ENCODE data around the gene NEGR1.
"Not testable (repeated sequence)": the region's sequence is repeated elsewhere in the genome, so short reads cannot be mapped to it uniquely, and the experiment has no call there.

NEGR1 gene

GRCh38 chr1:71908871-71909390, 373.4 kb downstream of the NEGR1 start:
- no peak overlapping the region for H3K9ac ChIP-seq
- no peaks in the 10 kb centered on the region for H4K20me1 ChIP-seq (ENCODE audit: insufficient read depth)
- H3K27ac ChIP-seq: no peak overlapping the region
- H3K4me2 ChIP-seq: no peak overlapping the region
- H3K79me2 ChIP-seq (ENCODE audit: insufficient read depth, low read depth): no peaks in the 10 kb centered on the region
- no peak overlapping the region for H2AFZ ChIP-seq (ENCODE audit: low read depth)
- TF ChIP-seq CTCF (conservative IDR thresholded peaks at IDR 0.05; ENCODE audit: low read depth, low read length): no peak
- peaks cover 7% of the 10 kb centered on the region for H3K4me1 ChIP-seq (ENCODE audit: low read depth, poor library complexity, severe bottlenecking)
- H3K27me3 ChIP-seq (ENCODE audit: insufficient read depth, low read depth): no peaks in the 10 kb centered on the region
- no peak overlapping the region for H3K4me3 ChIP-seq (IDR thresholded peaks at IDR 0.05; ENCODE audit: insufficient read depth, low read depth, low read length)
- H3K36me3 ChIP-seq (ENCODE audit: insufficient read depth): no peaks in the 10 kb centered on the region

GRCh38 chr1:71908303-71908702, 374.0 kb downstream of the NEGR1 start:
- Histone ChIP-seq H3K79me2 (ENCODE audit: insufficient read depth, low read depth) (no peaks in the 10 kb centered on the region), H3K27me3 (ENCODE audit: insufficient read depth, low read depth) (no peaks in the 10 kb centered on the region), H4K20me1 (ENCODE audit: insufficient read depth) (no peaks in the 10 kb centered on the region), H2AFZ (ENCODE audit: low read depth) (no peak overlapping the region), H3K4me1 (ENCODE audit: low read depth, poor library complexity, severe bottlenecking) (peaks cover 7% of the 10 kb centered on the region), H3K36me3 (ENCODE audit: insufficient read depth) (no peaks in the 10 kb centered on the region), H3K9ac (no peak overlapping the region), H3K4me2 (no peak overlapping the region), H3K4me3 (IDR thresholded peaks at IDR 0.05; ENCODE audit: insufficient read depth, low read depth, low read length) (no peak overlapping the region), H3K27ac (no peak overlapping the region)
- TF ChIP-seq CTCF (conservative IDR thresholded peaks at IDR 0.05; ENCODE audit: low read depth, low read length): no peak

GRCh38 chr1:71899881-71900280, 382.5 kb downstream of the NEGR1 start:
- H3K27ac ChIP-seq: no peak overlapping the region
- no peaks in the 10 kb centered on the region for H3K27me3 ChIP-seq (ENCODE audit: insufficient read depth, low read depth)
- H3K79me2 ChIP-seq (ENCODE audit: insufficient read depth, low read depth): no peaks in the 10 kb centered on the region
- H3K4me2 ChIP-seq: no peak overlapping the region
- H3K4me3 ChIP-seq (IDR thresholded peaks at IDR 0.05; ENCODE audit: insufficient read depth, low read depth, low read length): no peak overlapping the region
- H2AFZ ChIP-seq (ENCODE audit: low read depth): no peak overlapping the region
- H4K20me1 ChIP-seq (ENCODE audit: insufficient read depth): no peaks in the 10 kb centered on the region
- no peaks in the 10 kb centered on the region for H3K36me3 ChIP-seq (ENCODE audit: insufficient read depth)
- no peak overlapping the region for H3K9ac ChIP-seq
- no peaks in the 10 kb centered on the region for H3K4me1 ChIP-seq (ENCODE audit: low read depth, poor library complexity, severe bottlenecking)
- TF ChIP-seq CTCF (conservative IDR thresholded peaks at IDR 0.05; ENCODE audit: low read depth, low read length): no peak

GRCh38 chr1:71888166-71888565, 394.2 kb downstream of the NEGR1 start:
- H3K27me3 ChIP-seq (ENCODE audit: insufficient read depth, low read depth); H3K36me3 ChIP-seq (ENCODE audit: insufficient read depth); H2AFZ ChIP-seq (ENCODE audit: low read depth); H3K9ac ChIP-seq; H3K27ac ChIP-seq; H3K4me1 ChIP-seq (ENCODE audit: low read depth, poor library complexity, severe bottlenecking); H3K79me2 ChIP-seq (ENCODE audit: insufficient read depth, low read depth); H4K20me1 ChIP-seq (ENCODE audit: insufficient read depth); H3K4me3 ChIP-seq (IDR thresholded peaks at IDR 0.05; ENCODE audit: insufficient read depth, low read depth, low read length); H3K4me2 ChIP-seq: not testable (repeated sequence)

- Histone ChIP-seq H3K4me2 (no peak overlapping the region), H3K27ac (no peak overlapping the region), H3K9ac (no peak overlapping the region), H3K79me2 (ENCODE audit: insufficient read depth, low read depth) (no peaks in the 10 kb centered on the region), H3K4me1 (ENCODE audit: low read depth, poor library complexity, severe bottlenecking) (peaks cover 28% of the 10 kb centered on the region), H2AFZ (ENCODE audit: low read depth) (no peak overlapping the region), H3K4me3 (IDR thresholded peaks at IDR 0.05; ENCODE audit: insufficient read depth, low read depth, low read length) (no peak overlapping the region), H3K27me3 (ENCODE audit: insufficient read depth, low read depth) (no peaks in the 10 kb centered on the region), H3K36me3 (ENCODE audit: insufficient read depth) (no peaks in the 10 kb centered on the region), H4K20me1 (ENCODE audit: insufficient read depth) (no peaks in the 10 kb centered on the region)
- no peak for TF ChIP-seq CTCF (conservative IDR thresholded peaks at IDR 0.05; ENCODE audit: low read depth, low read length)
Observed at GRCh38 chr1:71885171-71885570, 397.2 kb downstream of the NEGR1 start.

Measured in KMS-11 (cell line).